Thoracic aorta (tissue), 2 donors: ENCODE results near the gene RSPH10B. TPM values are rescaled to one million over a fixed set of nuclear protein-coding genes. Genes with fewer than 3 reads are reported as not detected.
A peak's percentile ranks its signal among the peaks of the same experiment; 100 is the strongest.
"Not testable (repeated sequence)": the region's sequence is repeated elsewhere in the genome, so short reads cannot be mapped to it uniquely, and the experiment has no call there.

Source experiments
- ATAC-seq: fragments of 150-250 bp; one replicate; pipeline ENCODE4 v1.8.0; 2017; ENCODE audit warnings: low read depth; ENCODE audit not compliant: insufficient number of reproducible peaks, low FRiP score
- DNase-seq: peaks from one replicate; pipeline ENCODE4 v3.0.0-alpha.2; 2020; ENCODE audit warnings: low spot score
- H3K27ac ChIP-seq, 2 donors: fragments of 200-600 bp; sonication (generic); 1 replicate in 1 of 2; 2 replicates in 1 of 2; pipeline ENCODE4 v1.5.1; 2016; ENCODE audit warnings: mild to moderate bottlenecking in 2 of 2, moderate library complexity in 2 of 2
- H3K27me3 ChIP-seq: fragments of 200-600 bp; sonication (generic); replicated peaks from 2 replicates; pipeline ENCODE4 v1.6.0; 2016; ENCODE audit warnings: mild to moderate bottlenecking; ENCODE audit not compliant: insufficient read depth
- H3K36me3 ChIP-seq: fragments of 200-600 bp; sonication (generic); one replicate; pipeline ENCODE4 v1.5.1; 2016
- H3K4me1 ChIP-seq, 2 donors: fragments of 200-600 bp; sonication (generic); 1 replicate in 1 of 2; 2 replicates in 1 of 2; pipeline versions ENCODE4 v1.5.1 to v1.6.0; 2016; ENCODE audit warnings: low read depth in 2 of 2, mild to moderate bottlenecking in 1 of 2; ENCODE audit not compliant: control insufficient read depth in 1 of 2
- H3K4me3 ChIP-seq: fragments of 200-600 bp; sonication (generic); 2 replicates; pipeline ENCODE4 v1.5.1; 2016; ENCODE audit warnings: mild to moderate bottlenecking
- H3K9me3 ChIP-seq: fragments of 200-600 bp; sonication (generic); 2 replicates; pipeline ENCODE4 v1.5.1; 2016
- total RNA-seq, 2 donors: library from RNA; depleted of rRNA; stranded (reverse); fragments of >200 nt; gene quantifications; one replicate each; pipeline versions ENCODE4 v1.1.0 to v1.2.3, GENCODE V29; 2016
- TF ChIP-seq, protein P1 (sequence below): fragments of 200-600 bp; sonication (generic); IDR thresholded peaks from one replicate; pipeline ENCODE4 v1.5.1; 2019; ENCODE audit warnings: antibody characterized with exemption

RSPH10B gene
- total RNA-seq, 2 donors from 2014 or later, result 0.14 TPM; not detected in 1

DNA sequence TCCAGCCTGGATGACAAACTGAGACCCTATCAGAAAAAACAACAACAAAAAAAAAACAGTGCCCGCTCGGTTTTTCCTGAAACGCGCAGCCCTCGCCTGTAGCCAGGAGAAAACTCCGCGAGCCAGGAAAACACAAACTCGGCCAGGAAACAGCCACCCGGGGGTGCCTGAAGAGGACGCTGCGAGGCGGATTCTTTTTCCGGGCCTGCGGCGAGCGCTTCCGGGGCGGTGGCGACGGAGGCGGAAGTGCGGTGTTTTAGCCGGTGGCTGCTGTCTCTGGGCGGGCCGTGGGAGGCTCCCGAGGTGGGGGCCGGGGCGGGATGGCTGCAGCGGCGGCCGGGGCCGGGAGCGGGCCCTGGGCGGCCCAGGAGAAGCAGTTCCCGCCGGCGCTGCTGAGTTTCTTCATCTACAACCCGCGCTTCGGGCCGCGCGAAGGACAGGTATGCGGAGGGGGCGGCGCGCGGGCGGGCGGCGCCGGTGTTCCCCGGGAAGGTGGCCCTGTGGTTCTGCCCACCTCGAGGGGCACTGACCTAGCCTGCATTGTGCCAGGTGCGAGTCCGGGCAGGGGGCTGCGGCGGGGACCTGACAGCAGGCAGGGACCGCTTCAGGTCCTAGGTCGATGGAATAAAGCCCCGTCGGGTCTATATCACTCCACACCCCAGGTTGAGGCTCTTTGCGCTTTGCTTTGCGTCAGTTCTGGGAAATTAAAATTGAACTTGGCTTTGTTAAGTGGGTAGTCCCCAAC, 71.8 kb downstream of the RSPH10B start, which contains the start of gene CCZ1:
CCZ1 (plus strand) TSS at position 254 of the 745 bp plus-strand sequence; CDS start at position 321, 67 bp downstream.
- Histone ChIP-seq H3K27ac (peak within 1 kb of the TSS; percentile 47 to 60), H3K4me3 (peak within 1 kb of the TSS; percentile 73), H3K4me1 (peaks cover 0 to 12% of the 10 kb centered on the region in 2 donors)
- peak; percentile 79 for ATAC-seq
- H3K27me3 ChIP-seq, H3K9me3 ChIP-seq, H3K36me3 ChIP-seq: not testable (repeated sequence)
- peak; percentile 7 for DNase-seq
- TF ChIP-seq, protein P1, sequence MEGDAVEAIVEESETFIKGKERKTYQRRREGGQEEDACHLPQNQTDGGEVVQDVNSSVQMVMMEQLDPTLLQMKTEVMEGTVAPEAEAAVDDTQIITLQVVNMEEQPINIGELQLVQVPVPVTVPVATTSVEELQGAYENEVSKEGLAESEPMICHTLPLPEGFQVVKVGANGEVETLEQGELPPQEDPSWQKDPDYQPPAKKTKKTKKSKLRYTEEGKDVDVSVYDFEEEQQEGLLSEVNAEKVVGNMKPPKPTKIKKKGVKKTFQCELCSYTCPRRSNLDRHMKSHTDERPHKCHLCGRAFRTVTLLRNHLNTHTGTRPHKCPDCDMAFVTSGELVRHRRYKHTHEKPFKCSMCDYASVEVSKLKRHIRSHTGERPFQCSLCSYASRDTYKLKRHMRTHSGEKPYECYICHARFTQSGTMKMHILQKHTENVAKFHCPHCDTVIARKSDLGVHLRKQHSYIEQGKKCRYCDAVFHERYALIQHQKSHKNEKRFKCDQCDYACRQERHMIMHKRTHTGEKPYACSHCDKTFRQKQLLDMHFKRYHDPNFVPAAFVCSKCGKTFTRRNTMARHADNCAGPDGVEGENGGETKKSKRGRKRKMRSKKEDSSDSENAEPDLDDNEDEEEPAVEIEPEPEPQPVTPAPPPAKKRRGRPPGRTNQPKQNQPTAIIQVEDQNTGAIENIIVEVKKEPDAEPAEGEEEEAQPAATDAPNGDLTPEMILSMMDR, result peak; percentile 15

DNA sequence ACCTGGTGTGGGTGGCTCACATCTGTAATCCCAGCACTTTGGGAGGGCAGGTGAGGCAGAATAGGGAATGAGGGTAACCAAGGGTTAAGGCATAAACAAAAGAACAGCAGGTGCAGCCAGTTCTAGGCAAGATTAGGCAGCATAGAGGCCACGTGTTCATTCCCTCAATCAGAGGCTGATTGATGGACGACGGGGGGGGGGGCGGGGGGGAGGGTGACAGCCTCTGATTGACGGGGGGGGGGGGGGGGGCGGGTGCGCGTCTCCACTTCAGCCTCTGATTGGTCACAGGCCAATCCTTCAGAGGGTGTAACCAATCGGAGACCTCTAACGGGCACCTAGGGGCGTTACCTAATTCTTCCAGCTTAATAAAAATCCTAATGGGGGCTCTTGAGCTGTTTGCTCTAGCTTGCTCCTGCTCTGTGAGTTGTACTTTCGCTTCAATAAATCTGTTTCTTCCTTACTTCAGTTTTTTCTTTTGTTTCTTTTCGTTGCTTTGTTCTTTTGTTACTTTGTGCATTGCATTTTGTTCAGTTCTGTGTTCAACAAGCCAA, 73.0 kb downstream of the RSPH10B start:
- H3K9me3 ChIP-seq, H3K27me3 ChIP-seq, H3K27ac ChIP-seq, H3K4me3 ChIP-seq, ATAC-seq, H3K36me3 ChIP-seq, DNase-seq: not testable (repeated sequence)
- peaks cover 3 to 17% of the 10 kb centered on the region in 2 donors for H3K4me1 ChIP-seq

DNA sequence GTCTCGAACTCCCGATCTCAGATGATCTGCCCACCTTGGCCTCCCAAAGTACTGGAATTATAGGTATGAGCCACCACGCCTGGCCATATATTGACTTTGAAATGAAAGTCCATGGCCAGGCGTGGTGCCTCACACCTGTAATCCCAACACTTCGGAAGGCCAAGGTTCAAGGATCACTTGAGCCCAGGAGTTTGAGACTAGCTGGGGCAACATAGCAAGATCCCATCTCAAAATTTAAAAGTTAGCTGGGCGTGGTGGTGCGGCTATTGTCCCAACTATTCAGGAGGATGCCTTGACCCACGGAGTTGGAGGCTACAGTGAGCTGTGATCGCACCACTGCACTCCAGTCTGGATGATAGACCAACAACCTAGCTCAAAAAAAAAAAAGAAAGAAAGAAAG, 78.0 kb downstream of the RSPH10B start:
- H3K27ac ChIP-seq, result peak overlapping the region; percentile 41 to 82
- no peak for ATAC-seq

DNA sequence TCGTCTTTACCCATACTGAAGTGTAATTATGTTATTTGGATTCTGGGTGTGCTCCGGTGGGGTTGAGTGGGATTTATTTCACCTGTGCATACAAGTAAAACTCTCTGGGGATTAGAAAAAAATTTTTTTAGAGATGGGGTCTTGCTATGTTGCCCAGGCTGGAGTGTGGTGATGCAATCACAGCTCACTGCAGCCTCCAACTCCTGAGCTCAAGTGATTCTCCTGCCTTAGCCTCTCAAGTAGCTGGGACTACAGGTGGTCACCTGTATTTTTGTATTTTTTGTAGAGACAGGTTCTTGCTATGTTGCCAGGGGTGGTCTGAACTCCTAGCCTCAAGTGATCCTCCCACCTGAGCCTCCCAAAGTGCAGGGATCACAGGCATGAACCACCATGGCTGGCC, 80.2 kb downstream of the RSPH10B start:
- ATAC-seq, result not testable (repeated sequence)

More for the DNA sequence above, 78.0 kb downstream of the RSPH10B start:
- no peaks in the 10 kb centered on the region for H3K9me3 ChIP-seq
- TF ChIP-seq, protein P1, result no peak
- H3K4me1 ChIP-seq, result peaks cover 3 to 18% of the 10 kb centered on the region in 2 donors
- H3K4me3 ChIP-seq, result no peak overlapping the region
- DNase-seq, result no peak
- no peaks in the 10 kb centered on the region for H3K36me3 ChIP-seq
- H3K27me3 ChIP-seq, result no peaks in the 10 kb centered on the region

DNA sequence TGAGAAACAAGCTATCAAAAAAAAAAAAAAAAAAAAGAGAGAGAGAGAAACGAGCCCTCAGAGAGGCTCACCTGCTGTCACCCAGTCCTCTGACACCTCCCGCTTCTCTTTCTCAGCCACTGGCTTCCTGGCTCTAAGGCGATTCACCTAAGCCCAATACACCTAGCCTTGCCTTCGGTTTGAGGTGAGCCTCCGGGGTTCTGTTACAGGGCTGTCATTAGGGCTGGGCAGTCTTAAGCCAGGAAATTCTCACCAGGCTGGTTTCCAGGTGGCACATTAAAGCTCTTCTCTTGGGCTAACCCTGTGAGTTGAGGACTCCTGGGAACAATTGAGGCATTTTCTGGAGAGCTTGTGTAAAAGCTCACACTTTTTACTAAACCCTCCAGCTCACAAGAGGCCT, 82.5 kb downstream of the RSPH10B start:
- not testable (repeated sequence) for DNase-seq, H3K36me3 ChIP-seq, ATAC-seq, H3K4me1 ChIP-seq, H3K27ac ChIP-seq, H3K9me3 ChIP-seq, H3K27me3 ChIP-seq, H3K4me3 ChIP-seq

More for the DNA sequence above, 80.2 kb downstream of the RSPH10B start:
- not testable (repeated sequence) for H3K27ac ChIP-seq, H3K4me3 ChIP-seq, H3K9me3 ChIP-seq, H3K36me3 ChIP-seq, H3K27me3 ChIP-seq, DNase-seq
- peaks cover 3 to 17% of the 10 kb centered on the region in 2 donors for H3K4me1 ChIP-seq

DNA sequence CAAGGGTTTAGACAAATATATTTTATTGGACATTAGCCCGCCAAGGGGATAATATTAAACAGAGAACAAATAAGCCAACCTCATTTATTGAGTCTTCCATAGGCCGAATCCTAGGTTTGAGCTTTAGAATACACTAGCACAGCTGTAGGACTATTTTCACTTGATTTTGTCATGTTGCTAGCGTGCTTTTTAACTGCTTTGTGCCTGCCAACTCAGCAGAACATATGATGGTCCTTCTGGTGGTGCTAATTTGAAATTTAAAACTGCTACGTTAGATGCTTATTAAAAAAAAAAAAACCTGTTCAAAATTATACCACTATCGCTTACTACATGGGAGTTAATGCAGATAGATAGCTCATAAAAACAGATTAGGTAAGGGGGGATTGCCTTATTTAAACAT, 86.1 kb downstream of the RSPH10B start:
- not testable (repeated sequence) for H3K4me3 ChIP-seq, DNase-seq, H3K27me3 ChIP-seq, H3K4me1 ChIP-seq, H3K36me3 ChIP-seq, H3K9me3 ChIP-seq, ATAC-seq, H3K27ac ChIP-seq

DNA sequence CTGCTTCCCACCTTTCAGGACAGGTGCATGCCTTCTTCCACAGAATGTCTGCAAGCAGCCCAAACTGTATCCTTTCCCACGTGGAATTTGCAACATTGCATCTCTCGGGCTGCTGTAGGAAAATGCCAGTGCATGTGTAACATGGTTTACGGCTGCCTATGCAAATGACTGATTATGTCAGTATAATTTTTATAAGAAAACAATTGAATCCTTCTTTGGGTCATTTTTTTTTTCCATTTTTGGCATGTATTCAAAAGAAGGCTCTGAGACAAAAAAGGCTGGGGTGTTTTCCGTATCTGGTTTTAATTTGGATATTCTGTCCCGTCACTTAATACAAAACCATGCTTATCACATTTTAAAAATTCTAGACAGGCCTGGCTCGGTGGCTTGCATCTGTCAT, 90.4 kb downstream of the RSPH10B start:
- H3K4me1 ChIP-seq, H3K4me3 ChIP-seq, H3K27me3 ChIP-seq, H3K36me3 ChIP-seq, DNase-seq, H3K27ac ChIP-seq, H3K9me3 ChIP-seq, ATAC-seq: not testable (repeated sequence)

DNA sequence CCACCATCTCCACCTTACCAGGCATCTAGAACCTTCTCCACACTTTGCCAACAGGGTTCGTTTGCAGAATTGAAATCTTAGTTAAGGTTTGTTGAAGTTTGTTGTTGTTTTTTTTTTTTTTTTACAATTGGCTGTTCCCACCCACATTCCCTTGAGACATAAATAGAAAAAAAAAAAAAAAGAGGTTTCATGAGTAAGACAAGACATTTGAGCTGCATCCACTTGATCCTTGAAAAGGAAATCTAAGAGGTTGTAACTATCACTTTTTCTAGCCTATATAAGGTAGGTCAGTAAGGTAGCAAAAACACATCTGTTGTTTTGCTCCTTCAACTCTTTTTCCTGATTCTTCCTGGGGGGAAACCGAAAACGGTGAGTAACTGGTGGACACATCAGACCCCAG, 90.9 kb downstream of the RSPH10B start:
- not testable (repeated sequence) for DNase-seq, H3K4me1 ChIP-seq, ATAC-seq, H3K4me3 ChIP-seq, H3K27ac ChIP-seq, H3K36me3 ChIP-seq, H3K27me3 ChIP-seq, H3K9me3 ChIP-seq
